Measurements from ENCODE around the gene CBX7.

DNA sequence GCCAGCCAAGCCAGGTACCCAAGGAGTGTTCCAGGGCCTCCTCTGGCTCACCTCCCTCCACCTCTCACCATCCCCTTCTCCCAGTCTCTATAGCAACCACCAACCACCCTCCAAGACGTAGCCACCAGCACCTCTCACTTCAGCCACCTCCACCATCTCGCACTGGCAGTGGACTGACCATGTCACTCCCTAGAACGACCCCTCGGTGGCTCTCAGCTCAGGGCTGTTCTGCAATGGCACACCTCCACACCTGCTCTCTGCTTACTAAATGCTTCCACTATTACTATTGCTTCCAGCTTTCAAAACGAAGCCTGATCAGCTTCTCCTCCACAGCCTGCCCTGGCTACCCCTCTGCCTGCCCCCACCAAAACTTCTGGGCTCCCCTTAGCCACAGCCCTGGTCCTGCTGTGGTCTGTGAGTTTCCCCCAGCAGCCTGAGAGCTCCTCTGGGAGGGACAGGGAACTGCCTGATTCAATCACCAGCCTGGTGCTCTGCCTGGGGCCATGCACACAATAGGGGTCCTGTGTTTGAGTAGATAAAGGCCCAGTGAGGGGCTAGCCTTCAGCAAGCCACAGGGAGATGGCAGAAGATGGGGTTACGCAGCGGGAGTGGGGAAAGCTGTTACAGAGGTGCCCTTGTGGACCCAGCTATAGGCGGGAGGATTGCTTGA, 17.5 kb upstream of the CBX7 start:
- TF ChIP-seq GATA2 (IDR thresholded peaks at IDR 0.05; ENCODE audit: insufficient read depth, insufficient read length, low read depth, low read length) = no peak
- TF ChIP-seq, protein P1, sequence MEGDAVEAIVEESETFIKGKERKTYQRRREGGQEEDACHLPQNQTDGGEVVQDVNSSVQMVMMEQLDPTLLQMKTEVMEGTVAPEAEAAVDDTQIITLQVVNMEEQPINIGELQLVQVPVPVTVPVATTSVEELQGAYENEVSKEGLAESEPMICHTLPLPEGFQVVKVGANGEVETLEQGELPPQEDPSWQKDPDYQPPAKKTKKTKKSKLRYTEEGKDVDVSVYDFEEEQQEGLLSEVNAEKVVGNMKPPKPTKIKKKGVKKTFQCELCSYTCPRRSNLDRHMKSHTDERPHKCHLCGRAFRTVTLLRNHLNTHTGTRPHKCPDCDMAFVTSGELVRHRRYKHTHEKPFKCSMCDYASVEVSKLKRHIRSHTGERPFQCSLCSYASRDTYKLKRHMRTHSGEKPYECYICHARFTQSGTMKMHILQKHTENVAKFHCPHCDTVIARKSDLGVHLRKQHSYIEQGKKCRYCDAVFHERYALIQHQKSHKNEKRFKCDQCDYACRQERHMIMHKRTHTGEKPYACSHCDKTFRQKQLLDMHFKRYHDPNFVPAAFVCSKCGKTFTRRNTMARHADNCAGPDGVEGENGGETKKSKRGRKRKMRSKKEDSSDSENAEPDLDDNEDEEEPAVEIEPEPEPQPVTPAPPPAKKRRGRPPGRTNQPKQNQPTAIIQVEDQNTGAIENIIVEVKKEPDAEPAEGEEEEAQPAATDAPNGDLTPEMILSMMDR (IDR thresholded peaks at IDR 0.05; ENCODE audit: extremely low read depth in 1 of 2, insufficient read depth in 1 of 2, low read depth in 1 of 2, low read length in 2 of 2) = no peak

Data from endothelial cell of umbilical vein (primary cell).